Ectodermal cell (in vitro differentiated cells): ENCODE results near the gene PPP1R12A.

Experiments
- H3K27ac ChIP-seq: 2 replicates; pipeline ENCODE4 v1.7.0; 2013; ENCODE audit warnings: mild to moderate bottlenecking, low read depth, low read length; ENCODE audit not compliant: insufficient read depth, poor library complexity, severe bottlenecking
- H3K27me3 ChIP-seq: 2 replicates; pipeline ENCODE4 v1.7.0; 2013; ENCODE audit warnings: mild to moderate bottlenecking, low read length; ENCODE audit not compliant: insufficient read depth, control insufficient read depth, poor library complexity, severe bottlenecking
- H3K36me3 ChIP-seq: one replicate; pipeline ENCODE4 v1.7.0; 2013; ENCODE audit warnings: low read length; ENCODE audit not compliant: control insufficient read depth, insufficient read depth
- H3K4me1 ChIP-seq: one replicate; pipeline ENCODE4 v1.7.0; 2013; ENCODE audit warnings: low read length; ENCODE audit not compliant: control insufficient read depth, insufficient read depth
- H3K4me3 ChIP-seq: 2 replicates; pipeline ENCODE4 v1.7.0; 2013; ENCODE audit warnings: low read depth, low read length, control low read depth; ENCODE audit not compliant: insufficient read depth
- H3K9me3 ChIP-seq: 2 replicates; pipeline ENCODE4 v1.7.0; 2013; ENCODE audit warnings: mild to moderate bottlenecking, low read length, moderate library complexity; ENCODE audit not compliant: control insufficient read depth
- WGBS, 2 experiments: methylation state at CpG; one replicate each; pipeline ENCODE4 v1.1.7; 2013; ENCODE audit warnings: missing lambda C conversion rate in 2 of 2; 5-methylcytosine and 5-hydroxymethylcytosine counted together

Gene PPP1R12A

DNA sequence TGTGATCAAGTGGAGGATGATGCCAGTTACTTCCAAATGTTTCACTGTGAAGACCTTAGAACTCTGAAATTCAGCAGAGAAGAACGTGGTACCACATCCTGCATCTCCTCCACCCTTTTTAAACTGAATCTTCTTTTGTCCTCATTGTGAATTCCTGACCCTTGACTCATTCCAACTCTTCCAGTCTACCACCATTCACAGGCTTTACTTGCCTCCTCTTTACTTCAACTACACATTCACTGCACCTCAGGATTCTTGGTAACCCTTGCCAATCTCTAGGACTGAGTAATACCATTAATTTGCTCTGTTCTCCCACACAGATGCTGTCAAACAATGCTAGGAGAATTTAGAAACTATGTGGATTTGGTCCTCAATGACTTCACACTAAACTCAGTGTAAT is 37.3 kb downstream of the PPP1R12A start:
- Histone ChIP-seq H3K4me3 (no peak overlapping the region), H3K27ac (no peak overlapping the region), H3K27me3 (no peaks in the 10 kb centered on the region), H3K36me3 (no peaks in the 10 kb centered on the region), H3K9me3 (no peaks in the 10 kb centered on the region), H3K4me1 (no peaks in the 10 kb centered on the region)
- 59 to 69% methylated on average over 1 of the region's 1 CpG for WGBS, 2 experiments

GRCh38 chr12:79895804-79896203 is 39.1 kb downstream of the PPP1R12A start:
- WGBS, 2 experiments = no CpG with 5 or more reads among the region's 1 CpG
- H3K9me3 ChIP-seq = no peaks in the 10 kb centered on the region
- no peak overlapping the region for H3K27ac ChIP-seq
- no peak overlapping the region for H3K4me3 ChIP-seq
- no peaks in the 10 kb centered on the region for H3K36me3 ChIP-seq
- H3K27me3 ChIP-seq = no peaks in the 10 kb centered on the region
- H3K4me1 ChIP-seq = no peaks in the 10 kb centered on the region

DNA sequence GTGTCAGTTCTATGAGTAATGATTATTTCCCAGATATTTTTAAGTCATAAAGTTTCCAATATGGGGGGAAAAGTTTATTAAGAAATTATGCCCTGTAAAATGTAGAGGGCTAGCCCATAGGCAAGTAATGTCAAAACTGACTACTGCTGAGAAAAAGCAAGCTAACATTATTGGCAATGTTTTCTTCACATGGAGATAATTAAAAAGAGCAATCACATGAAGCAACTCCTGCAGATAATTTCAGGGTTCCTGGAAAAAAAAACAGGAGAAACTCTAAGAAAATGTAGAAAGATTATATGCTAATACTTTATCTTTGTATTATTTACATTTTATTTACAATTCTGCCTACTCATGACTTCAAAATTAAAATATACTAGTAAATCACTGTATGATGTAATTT is 39.8 kb downstream of the PPP1R12A start:
- Histone ChIP-seq H3K27ac (no peak overlapping the region), H3K9me3 (no peaks in the 10 kb centered on the region), H3K4me1 (no peaks in the 10 kb centered on the region), H3K27me3 (no peaks in the 10 kb centered on the region), H3K4me3 (no peak overlapping the region), H3K36me3 (no peaks in the 10 kb centered on the region)

- Histone ChIP-seq H3K27me3 (no peaks in the 10 kb centered on the region), H3K4me1 (peaks cover 5% of the 10 kb centered on the region), H3K36me3 (no peaks in the 10 kb centered on the region), H3K27ac (no peak overlapping the region), H3K4me3 (no peak overlapping the region), H3K9me3 (no peaks in the 10 kb centered on the region)
- 88 to 97% methylated on average over 2 of the region's 2 CpGs for WGBS, 2 experiments
These were observed 43.3 kb downstream of the PPP1R12A start for GRCh38 chr12:79891506-79892162.

- 100% methylated on average over 1 of the region's 1 CpG; no CpG with 5 or more reads in 1 of the 2 experiments for WGBS, 2 experiments
- H3K4me1 ChIP-seq = peaks cover 5% of the 10 kb centered on the region
- H3K27me3 ChIP-seq = no peaks in the 10 kb centered on the region
- no peak overlapping the region for H3K4me3 ChIP-seq
- no peak overlapping the region for H3K27ac ChIP-seq
- H3K9me3 ChIP-seq = no peaks in the 10 kb centered on the region
- H3K36me3 ChIP-seq = no peaks in the 10 kb centered on the region
These were observed 47.0 kb downstream of the PPP1R12A start for GRCh38 chr12:79887890-79888289.

GRCh38 chr12:79886917-79887519 is 47.9 kb downstream of the PPP1R12A start:
- 96 to 99% methylated on average over 2 of the region's 3 CpGs for WGBS, 2 experiments
- Histone ChIP-seq H3K27ac (no peak overlapping the region), H3K9me3 (no peaks in the 10 kb centered on the region), H3K36me3 (no peaks in the 10 kb centered on the region), H3K4me3 (no peak overlapping the region), H3K27me3 (no peaks in the 10 kb centered on the region), H3K4me1 (peaks cover 5% of the 10 kb centered on the region)

- H3K9me3 ChIP-seq = no peaks in the 10 kb centered on the region
- no peaks in the 10 kb centered on the region for H3K36me3 ChIP-seq
- H3K4me3 ChIP-seq = no peak overlapping the region
- peaks cover 5% of the 10 kb centered on the region for H3K4me1 ChIP-seq
- 97 to 100% methylated on average over 2 to 3 of the region's 3 CpGs for WGBS, 2 experiments
- H3K27ac ChIP-seq = no peak overlapping the region
- no peaks in the 10 kb centered on the region for H3K27me3 ChIP-seq
These were observed 48.9 kb downstream of the PPP1R12A start for GRCh38 chr12:79885911-79886490.

- Histone ChIP-seq H3K4me1 (peaks cover 5% of the 10 kb centered on the region), H3K27me3 (no peaks in the 10 kb centered on the region), H3K9me3 (no peaks in the 10 kb centered on the region), H3K36me3 (no peaks in the 10 kb centered on the region), H3K4me3 (no peak overlapping the region), H3K27ac (no peak overlapping the region)
- 71 to 90% methylated on average over 1 to 2 of the region's 3 CpGs for WGBS, 2 experiments
These were observed 50.4 kb downstream of the PPP1R12A start for GRCh38 chr12:79884401-79885006.

- Histone ChIP-seq H3K27ac (no peak overlapping the region), H3K27me3 (no peaks in the 10 kb centered on the region), H3K4me3 (no peak overlapping the region), H3K36me3 (no peaks in the 10 kb centered on the region), H3K4me1 (no peaks in the 10 kb centered on the region), H3K9me3 (no peaks in the 10 kb centered on the region)
- WGBS, 2 experiments = 100% methylated on average over 1 of the region's 1 CpG
These were observed 51.7 kb downstream of the PPP1R12A start for GRCh38 chr12:79883216-79883615.

GRCh38 chr12:79881351-79881750 is 53.5 kb downstream of the PPP1R12A start:
- Histone ChIP-seq H3K27ac (no peak overlapping the region), H3K4me1 (no peaks in the 10 kb centered on the region), H3K4me3 (no peak overlapping the region), H3K27me3 (no peaks in the 10 kb centered on the region), H3K9me3 (no peaks in the 10 kb centered on the region), H3K36me3 (no peaks in the 10 kb centered on the region)
- 95 to 97% methylated on average over 2 of the region's 2 CpGs for WGBS, 2 experiments
